Stimulated activated CD4-positive, alpha-beta T cell treated with anti-CD3 and anti-CD28 coated beads, Interleukin-2, amount 100 ng/mL, for 24 hours (primary cell): ENCODE results near the gene SFTA2.
A peak's percentile ranks its signal among the peaks of the same experiment; 100 is the strongest.
"Not testable (repeated sequence)": the region's sequence is repeated elsewhere in the genome, so short reads cannot be mapped to it uniquely, and the experiment has no call there.

Source experiments
- DNase-seq, 2 donors: peaks; one replicate each; pipeline ENCODE4 v3.0.0-alpha.2; 2020

SFTA2 gene

DNA sequence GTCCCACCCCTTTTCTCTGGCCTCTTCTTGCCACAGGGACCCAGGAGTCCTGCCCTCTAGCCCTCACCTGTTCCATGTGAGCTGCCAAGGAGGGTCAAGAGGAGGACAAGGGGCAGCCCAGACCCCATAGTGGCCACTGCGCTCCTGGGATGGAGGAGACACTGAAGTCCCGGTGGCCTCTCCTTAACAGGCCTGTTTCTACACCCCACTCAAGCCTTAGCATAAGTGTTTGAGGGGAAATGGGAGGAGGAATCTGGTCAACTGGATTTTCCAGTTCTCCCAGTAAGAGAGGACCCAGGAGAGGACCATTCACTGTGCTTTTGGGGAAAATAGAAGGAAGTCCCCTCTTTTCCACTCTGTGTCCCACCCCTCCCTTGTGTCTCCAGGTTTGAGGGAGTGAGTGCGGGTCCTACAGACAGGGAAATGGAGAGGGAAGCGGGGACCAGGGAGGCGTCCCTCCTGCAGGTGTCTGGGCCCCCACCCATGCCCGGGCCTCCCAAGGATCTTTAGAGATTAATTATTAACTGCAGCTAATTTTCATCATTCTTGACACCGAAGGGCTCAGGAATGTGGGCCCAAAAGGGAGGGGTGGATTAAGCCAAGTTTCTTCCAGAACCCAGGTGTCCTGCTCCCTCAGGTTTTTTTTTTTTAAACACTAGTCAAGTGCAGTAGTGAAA is at the start of gene SFTA2:
SFTA2 (minus strand) TSS at position 202 of the 677 bp plus-strand sequence; CDS start at position 128, 74 bp downstream.
- no peak for DNase-seq

DNA sequence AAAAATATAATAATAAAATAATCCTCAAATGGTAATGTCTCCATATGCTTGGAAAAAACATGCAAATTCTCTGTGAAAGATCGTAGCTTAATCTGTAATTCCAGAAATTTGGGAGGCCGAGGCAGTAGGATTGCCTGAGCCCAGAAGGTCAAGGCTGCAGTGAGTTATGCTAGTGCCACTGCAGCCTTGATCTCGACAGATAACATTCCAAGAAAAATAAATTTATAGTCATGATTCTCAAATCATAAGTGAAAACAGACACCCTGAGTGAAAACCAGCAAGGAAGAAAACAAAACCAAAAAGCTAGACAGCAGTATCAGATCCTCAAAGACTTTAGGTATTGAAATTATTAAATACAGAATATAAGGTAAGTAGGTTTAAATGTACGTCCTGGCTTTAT is 47.7 kb upstream of the SFTA2 start:
- DNase-seq = no peak

DNA sequence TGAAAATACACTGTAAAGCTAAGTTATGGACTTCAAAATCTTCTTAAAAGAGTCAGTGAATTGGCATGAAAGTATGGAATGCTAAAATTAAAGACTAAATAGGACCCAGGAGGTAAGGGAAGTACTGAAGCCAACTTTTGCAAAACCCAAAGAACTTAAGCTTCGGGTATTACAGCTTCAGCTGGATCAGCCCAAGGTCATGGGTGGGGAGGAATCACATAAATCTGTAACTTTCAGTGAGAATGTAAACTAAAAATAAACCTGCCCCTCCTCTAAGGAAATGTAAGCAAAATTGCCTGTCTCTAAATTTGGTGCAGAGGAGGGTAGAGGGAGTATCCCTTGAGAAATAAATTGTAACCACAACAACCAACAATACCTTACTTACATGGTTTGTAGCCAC is 47.2 kb upstream of the SFTA2 start:
- no peak for DNase-seq

DNA sequence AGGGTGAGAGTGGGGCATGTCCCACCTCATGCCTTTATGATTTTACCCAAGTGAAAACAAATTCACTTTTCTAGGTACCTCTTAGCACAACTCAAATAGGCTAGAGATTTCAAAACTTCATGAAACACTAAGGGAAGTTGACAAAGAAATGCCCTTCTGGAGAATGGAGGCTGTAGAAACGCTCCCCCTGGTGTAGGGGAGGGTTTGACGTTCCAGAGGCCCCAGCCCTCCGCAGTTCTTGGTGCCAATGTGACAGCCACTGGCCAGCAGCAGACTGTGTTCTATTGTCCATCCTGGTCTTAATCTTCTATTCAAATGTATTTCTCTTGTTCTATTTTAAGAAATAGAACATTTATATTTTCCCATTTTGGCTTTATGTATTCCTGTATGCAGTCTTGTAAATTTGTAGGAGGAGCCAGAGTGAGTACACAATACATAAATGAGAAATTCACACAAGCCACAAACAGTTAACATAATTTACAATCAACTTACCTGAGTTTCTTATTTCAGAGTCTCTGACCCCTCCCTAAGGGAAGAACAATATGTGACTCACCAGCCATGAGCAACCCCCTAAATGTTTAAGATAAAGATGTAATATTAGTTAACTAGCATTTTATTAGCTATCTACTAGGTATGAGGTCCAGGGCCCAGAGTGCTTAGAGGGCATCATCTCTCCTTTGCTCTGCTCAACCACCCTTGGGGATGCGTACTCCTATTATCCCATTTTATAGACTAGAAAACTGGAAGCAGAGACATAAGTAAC is 42.7 kb upstream of the SFTA2 start:
- DNase-seq = no peak

DNA sequence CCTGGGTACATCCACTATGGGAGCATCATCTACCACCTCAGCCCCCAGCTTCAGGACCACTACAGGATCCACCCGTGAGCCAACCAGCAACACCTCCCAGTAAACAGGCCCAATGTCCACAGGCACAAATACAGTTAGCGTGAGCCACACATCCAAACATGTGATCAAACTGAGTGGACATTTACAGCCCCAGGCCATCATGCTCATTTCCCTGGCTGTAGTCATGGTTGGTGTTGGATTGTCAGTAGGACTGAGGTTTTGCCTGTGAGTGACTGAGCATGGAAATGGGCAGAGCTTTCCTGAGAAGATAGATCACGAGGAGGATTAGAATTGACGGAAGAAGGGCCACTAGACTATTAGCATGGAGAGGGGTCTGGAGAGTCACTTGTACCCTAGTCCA is 40.8 kb upstream of the SFTA2 start:
- no peak for DNase-seq

DNA sequence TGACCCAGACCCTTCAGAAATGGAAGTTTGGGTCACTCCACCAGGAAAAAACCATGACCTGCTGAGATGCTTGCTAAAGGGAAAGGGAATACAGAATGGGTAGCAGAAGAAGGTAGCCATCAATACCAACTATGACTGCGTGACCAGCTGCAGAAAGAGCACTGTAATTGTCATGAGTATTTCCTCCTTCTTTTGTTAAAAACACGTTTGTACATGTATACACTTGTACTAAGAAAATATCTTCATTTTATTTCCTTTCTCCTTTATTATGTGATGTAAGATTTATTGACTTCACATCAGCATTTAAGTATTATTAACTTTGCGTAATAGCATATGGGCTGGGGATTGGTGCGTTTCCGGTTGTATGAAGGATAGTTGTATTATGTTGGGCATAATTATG is 39.0 kb upstream of the SFTA2 start:
- no peak for DNase-seq

DNA sequence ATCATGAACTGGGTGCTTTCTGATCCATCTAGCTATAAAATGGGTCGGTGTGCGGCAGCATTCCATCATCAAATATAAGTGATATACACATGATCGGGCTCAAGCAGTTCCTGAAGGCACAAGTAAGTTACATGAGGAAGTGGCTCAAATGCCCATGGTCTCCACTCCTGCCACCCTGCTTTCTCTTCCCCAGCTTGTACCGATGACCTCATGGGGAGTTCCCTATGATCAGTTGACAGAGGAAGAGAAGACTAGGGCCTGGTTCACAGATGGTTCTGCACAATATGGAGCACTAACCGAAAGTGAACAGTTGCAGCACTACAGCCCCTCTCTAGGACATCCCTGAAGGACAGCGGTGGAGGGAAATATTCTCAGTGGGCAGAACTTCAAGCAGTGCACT is 37.2 kb upstream of the SFTA2 start:
- not testable (repeated sequence) for DNase-seq

DNA sequence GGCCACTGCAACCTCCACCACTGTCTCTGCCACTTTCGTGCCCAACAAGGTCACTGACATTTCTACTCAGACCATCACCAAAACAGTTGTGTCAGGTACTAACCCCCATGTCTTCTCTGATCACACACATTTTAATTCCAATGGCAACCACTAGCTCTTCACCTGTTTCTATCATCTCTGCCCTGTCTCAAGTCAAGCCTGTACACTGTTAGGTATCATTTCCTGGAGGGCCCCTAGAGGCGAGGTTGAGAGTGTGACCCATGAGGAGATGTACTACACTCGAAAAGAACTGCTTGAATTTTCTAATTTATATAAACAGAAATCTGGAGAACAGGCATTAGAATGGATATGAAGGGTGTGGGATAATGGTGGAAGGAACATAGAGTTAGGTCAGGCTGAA is 34.2 kb upstream of the SFTA2 start:
- DNase-seq = no peak

DNA sequence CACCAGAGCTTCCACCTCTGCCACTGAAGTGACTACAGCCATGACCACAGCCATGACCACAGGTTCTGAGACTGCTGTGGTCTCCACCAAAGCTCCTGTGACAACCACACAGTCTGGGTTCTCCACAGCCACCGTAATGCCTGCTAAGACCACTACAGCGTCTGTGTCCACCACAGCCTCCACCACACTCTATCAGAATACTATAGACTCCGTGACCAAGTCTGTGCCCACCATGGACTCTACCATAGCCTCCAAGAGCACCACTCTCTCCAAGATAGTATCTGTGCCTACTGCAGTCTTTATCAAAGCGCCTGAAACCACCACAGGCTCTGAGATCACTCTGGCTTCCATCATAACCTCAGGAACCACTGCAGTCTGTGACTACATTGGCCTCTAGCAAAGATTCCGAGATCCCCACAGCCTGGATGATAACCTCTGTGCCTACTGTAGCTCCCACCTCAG is 33.2 kb upstream of the SFTA2 start:
- DNase-seq = no peak

DNA sequence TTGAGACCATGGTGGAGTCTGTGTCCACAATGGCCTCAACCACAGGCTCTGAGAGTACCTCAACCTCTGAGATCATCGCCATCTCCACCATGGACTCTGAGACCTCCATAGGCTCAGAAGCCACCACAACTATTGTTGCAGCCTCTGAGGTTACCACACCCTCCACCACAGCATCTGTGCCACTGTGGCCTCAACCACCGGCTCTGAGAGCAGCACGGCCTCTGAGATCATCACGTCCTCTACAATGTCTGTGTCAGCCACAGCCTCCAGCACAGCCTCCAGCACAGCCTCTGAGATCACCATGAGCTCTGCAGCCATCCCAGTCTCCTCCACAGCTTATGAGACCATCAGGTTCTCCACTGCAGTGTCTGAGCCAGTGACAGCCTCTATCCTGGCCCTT is 32.1 kb upstream of the SFTA2 start:
- no peak for DNase-seq

DNA sequence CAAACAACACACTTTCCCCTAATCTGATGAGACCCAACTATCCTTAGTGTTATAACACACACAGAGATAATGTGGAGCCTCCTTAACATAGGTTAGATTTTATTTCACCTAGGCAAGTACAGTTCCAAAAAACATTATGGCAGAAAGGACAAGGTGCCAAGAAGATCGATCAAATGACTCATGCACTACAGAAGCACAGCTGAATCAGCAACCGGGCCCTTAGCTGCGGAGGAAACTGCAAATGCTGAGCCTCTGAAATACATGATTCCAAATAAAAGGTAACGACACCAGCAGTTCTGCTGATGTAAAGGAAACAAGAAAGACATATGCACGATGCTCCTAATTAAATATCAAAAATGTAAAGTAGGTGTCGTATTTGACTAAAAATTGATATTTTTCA is 31.7 kb upstream of the SFTA2 start:
- no peak for DNase-seq

DNA sequence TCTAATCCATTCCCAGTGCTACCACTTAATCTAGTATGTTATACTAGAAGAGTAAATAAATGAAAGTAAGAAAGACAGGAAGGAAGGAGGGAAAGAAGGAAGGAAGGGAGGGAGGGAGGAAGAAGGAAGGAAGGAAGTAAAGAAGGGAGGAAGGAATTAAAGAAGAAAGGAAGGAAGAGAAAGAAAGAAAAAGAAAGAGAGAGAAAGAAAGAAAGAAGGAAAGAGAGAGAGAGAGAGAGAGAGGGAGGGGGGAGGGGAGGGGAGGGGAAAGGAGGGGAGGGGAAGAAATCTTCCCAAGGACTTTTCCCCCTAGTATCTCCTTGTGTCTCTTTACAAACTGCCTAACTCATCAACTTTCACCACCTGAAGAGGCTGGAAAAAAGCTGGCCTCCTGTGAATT is 30.7 kb upstream of the SFTA2 start:
- DNase-seq = no peak

DNA sequence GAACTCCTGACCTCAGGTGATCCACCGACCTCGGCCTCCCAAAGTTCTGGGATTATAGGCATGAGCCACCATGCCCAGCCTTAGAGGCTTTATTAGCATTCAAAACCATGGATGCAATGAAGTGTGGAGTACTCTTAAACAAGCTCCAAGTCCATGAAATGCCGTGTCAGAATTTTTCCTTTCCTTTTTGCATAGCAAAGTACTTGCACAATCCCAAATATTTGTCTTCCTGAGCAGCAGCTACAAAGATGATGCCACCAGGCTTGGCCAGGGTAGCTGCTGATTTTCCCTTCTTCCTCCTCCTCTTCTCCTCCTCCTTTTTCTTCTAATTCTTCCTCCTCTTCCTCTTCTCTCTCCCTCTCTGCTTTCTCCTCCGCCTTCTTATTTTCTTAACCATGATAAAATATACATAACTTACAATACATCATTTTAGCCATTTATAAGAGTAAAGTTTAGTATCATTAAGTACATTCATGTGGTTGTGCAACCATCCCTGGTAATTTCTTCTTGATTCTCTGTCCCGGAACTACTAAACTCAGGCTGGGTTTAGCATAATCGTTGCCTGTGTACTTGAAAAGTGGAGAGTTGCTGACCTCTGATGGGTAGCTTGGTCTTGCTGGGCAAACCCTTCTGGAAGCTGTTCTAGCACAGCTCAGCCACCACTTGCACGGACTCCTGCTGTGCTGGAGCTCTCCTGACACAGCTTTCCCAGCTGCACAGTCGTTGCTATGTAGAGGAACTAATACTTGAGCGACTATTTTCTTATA is 29.1 kb upstream of the SFTA2 start:
- DNase-seq = no peak

DNA sequence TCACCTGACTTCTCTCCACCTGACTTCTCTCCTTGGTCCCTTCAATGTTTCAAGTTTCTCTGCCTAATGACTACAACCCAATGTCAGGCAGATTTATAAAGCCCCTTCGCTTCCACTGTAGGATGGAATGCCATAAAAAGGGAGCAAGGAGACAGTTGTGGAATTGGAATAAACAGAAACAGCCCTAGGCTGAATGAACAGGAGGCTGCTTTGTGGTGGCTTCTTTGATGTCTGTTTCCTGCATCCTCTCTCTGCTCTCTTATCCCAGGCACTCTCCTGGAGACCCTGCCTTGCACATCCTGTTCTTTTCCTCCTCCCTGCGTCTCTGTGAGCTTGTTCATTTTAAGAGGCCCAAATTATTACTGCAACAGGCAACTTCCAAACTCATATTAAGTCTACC is 25.7 kb upstream of the SFTA2 start:
- DNase-seq = no peak

DNA sequence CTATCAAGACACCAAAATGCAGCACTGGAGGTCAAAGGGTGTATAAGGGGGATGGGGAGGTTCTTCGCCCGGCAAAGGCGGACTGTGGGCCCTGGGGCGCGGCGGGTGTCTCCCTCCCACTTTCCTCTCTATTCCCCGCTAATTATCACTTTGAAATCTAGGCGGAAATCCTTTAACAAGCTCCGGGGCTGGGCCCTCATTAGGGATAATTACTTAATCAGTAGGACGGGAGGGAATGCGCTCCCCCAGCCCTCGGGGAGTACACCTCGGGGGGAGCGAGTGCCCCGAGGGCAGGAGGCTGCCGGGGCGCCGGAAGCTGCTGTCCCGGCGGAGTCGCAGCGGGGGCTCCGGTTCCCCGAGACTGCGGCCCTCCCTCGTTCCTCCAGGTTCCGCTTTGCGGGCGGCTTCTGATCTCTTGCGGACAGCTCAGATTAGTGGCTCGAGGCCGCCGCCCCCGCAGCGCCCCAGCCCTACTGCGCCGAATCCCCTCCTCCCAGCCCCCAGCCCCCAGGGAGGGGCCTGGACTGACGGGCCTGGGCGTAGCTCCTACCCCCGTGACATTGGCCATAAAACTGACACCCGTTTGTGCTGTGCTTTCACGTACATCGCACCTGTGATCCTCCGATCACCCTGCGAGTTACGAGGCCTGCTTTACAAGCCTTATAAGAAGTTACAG is 23.5 kb upstream of the SFTA2 start:
- peak; percentile 74 to 86 for DNase-seq

DNA sequence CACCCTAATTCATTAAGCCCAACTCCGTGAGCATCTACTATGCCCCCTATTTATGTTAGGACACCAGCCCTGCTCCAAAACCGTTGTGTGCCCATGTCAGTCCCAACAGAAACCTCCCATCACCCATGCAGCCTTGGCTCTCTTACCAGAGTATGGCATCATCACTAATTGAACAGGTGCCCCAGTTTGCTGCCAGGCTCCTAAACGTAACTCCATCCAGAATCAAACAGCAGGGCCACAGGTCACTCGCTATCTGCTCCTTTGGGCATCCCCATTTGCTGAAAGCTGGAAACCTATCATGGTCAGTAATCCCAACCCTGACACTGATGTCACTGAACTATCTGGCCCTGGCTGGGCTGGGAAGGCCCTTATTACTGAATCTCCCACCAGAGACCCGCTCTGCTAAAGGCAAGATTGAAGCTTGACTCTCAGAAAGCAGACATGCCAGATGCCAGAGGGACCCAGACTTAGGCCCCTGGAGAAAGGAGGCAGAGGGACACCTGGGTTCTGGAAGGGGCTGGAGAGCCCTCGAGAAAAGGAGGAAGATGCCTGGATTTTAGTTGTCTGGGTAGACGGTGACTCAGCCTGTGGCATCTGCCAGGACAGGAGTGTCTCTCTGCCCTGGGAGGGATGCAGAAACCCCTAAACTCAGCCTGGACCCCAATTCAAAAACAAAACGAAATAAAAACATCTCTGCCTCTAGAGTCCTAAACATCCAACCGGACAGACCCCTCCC is 22.8 kb upstream of the SFTA2 start:
- DNase-seq = no peak

DNA sequence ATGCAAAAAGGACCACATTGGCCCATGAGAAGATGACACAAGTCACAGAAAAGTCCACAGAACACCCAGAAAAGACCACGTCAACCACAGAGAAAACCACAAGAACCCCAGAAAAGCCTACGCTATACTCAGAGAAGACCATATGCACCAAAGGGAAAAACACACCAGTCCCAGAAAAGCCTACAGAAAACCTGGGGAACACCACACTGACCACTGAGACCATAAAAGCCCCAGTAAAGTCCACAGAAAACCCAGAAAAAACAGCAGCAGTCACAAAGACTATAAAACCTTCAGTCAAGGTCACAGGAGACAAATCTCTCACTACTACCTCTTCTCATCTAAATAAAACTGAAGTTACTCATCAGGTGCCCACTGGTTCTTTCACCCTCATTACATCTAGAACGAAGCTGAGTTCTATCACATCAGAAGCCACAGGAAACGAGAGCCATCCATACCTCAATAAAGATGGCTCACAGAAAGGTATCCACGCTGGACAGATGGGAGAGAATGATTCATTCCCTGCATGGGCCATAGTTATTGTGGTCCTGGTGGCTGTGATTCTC is 20.0 kb upstream of the SFTA2 start:
- DNase-seq = no peak

DNA sequence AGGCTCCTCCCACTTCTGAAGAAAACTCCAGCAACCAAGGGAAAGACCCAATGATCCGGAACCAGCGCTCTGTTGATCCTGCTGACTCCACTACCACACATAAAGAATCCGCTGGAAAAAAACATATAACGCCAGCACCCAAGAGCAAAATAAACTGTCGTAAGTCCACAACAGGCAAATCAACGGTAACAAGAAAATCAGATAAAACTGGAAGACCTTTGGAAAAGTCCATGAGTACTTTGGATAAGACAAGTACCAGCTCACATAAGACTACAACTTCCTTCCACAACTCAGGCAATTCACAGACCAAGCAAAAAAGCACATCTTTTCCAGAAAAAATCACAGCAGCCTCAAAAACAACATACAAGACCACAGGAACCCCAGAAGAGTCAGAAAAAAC is 16.8 kb upstream of the SFTA2 start:
- no peak for DNase-seq

DNA sequence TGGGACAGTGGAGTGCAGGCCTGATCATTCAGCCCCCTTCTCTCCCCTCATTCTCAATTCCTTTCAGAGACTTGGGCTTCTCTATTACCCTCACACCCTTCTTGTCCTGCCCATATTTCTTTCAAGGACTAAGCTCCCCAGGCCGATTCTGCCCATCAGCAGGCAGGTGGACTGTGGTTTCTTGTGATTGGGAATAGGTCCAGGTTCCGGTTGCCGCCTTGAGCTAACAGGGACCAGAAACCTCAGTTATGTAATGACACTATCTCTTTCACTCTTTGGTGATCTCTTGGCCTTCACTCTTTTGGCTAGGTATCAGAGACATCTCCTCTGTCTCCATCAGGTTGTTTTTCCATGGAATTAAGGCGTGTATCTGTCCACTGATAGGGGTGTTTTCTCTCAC is 15.3 kb upstream of the SFTA2 start:
- no peak for DNase-seq

DNA sequence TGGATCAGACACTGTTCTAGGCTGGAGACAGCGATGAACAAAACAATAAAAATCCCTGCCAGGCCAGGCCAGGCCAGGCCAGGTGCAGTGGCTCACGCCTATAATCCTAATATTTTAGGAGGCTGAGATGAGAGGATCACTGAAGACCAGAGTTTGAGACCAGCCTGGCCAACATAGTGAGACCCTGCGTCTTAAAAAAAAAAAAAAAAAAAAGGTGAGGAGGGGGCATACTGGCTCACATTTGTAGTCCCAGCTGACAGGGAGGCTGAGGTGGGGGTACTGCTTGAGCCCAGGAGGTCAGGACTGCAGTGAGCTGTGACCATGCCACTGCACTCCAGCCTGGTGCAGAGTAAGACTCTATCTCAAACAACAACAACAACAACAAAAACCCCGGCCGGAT is 13.3 kb upstream of the SFTA2 start:
- DNase-seq = no peak

DNA sequence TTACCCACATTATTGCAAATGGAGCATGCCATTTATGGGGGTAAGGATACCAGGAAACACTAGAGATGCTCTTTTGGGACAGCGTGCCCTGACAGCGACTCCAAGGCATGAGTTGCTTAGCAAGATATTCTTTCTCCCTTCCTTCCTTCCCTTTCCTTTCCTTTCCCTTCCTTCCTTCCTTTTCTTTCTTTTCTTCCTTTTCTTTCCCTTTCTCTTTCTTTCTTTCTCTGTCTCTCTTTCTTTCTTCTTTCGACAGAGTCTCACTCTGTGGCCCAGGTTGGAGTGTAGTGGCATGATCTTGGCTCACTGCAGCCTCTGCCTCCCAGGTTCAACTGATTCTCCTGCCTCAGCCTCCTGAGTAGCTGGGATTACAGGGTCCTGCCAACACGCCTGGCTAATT is 12.1 kb upstream of the SFTA2 start:
- no peak for DNase-seq
